ENCODE data around the gene SETX.
"Not testable (repeated sequence)": the region's sequence is repeated elsewhere in the genome, so short reads cannot be mapped to it uniquely, and the experiment has no call there.

The SETX gene

DNA sequence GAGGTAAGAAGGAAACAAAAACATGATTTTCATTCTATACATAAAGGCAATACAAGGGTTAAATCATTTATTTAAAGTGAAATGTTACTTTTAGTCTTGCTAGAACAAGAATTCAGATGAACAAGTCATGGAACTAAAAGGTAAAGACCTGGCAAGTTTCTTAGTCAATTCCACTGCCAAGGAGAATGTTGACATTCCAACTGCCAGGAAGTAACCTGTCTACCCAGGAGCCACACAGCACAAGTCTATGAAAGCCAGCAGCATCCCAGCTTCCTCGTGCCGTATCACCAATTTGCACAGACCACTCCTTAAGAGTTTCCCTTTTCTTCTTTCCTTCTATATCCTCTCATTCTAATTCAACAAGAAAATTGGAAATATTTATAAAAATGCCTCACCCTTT, 79.9 kb downstream of the SETX start:
- DNase-seq = no peak

GRCh38 chr9:132269704-132270516, 84.9 kb downstream of the SETX start:
- not testable (repeated sequence) for DNase-seq

GRCh38 chr9:132268725-132269352, 85.9 kb downstream of the SETX start:
- no peak for DNase-seq

DNA sequence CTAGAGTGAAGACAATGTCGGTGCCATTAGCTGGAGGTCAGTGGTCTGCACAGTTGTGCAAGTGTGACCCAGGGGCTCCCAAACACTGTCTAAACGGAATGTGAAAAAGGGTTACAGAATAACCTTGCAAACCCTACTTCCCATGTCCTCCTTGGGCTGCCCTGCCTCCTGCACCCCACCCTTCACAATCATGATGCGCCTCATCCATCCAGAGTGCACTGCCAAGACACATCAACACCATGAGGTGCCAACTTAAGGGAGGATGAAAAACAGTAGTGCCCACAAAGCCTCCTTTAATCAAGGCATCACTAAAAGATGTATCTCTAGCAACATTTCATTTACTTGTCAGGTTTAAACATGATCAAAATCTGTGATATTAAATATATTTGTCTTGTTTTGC, 87.1 kb downstream of the SETX start:
- DNase-seq = no peak

DNA sequence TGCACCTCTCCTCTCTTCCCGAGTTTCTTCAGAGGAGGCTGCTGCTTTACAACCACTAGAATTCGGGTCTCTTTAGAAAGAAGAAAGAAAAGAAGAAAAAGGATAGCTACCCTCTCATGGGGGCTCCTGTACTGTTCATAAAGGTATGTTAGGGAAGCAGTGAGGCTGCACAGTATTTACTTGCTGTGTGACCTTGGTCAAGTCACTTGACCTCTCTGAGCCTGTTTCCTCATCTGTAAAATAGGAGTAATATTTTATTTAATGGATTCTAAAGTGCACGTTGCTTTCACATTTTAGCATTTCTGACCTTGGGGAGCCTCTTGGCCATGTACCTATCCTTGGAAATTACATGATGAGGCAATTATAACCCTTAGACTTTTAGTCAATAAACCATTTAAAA, 88.8 kb downstream of the SETX start:
- no peak for DNase-seq

DNA sequence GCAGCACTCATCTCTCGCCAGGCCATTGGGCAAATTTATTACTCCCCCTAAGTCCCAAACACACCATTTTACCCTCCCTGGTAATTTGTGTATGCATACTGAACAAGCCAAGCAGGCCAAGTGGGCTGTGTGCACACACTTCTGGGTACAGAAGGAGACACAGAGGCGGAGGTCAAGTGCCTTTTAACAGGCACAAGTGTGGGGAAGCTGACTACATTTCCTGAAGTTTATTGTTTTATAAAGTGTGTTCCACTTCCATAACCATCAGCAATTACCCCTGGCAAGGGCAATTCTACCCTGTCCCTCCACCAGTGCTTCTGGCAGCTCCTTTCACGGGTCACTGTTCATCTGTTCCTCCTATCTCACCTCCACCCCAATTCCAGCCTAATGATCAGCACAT, 93.9 kb downstream of the SETX start:
- DNase-seq = no peak

DNA sequence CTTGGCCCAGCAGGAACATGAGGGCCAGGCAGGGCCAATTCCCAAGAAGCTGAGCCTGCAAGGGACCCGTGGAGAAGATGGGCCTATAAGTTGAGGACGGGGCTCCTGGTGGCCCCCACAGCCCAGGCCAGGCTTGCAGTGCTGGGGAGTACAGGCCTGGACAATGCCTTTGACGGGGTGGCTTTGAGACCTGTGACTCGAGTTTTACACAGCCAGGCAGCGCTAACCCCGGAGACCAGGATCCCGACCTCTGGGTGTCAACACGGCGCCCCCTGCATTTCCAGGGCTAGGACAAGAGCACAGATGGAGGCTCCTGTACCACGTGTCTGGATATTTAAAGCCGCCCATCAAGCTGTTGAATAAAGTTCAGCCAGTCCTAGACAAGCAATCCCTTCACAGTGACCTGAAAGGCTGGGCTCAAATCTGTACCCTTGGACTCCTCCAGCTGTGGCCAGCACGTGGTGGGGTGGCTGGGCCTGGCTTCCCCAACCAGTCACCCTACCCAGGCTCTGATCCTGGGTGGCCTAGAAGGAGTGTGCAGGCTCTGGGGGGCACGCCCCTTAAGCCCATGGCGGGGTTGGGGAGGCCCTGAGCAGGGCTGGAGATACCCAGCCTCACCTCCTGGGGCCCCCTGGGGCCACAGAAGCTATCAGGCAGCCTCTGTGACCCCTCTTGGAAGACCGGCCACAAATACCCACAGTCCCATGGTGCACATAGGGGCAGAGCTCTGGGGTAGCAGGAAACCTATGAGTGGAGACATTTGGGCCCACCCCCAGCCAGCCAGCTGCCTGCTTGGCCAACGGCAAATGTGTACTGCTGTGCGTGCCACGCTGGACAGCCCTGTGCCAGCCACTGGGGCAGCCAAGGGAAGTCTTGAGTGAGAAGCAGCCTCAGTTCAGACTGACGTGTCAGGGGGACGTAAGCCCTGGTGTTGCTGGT, 104.2 kb downstream of the SETX start:
- no peak for DNase-seq

DNA sequence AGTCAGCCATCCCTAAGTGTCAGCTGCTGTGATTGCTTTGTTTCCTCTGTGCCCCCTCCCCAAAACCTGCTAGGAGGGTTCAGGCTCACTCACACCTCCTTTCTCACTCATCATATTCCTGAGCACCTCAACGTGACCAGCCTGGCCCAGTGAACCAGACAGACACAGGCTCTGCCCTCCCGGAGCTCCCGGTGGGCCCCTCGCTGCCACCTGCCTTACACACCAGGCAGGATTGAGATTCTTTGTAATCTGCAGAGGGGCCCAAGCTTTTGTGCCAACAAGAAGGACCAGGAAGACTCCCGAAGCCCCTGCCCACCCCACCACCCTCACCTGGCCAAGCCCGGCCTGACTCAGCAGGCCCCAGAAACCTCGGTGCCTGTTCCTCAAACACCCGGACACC, 105.1 kb downstream of the SETX start:
- no peak for DNase-seq

DNA sequence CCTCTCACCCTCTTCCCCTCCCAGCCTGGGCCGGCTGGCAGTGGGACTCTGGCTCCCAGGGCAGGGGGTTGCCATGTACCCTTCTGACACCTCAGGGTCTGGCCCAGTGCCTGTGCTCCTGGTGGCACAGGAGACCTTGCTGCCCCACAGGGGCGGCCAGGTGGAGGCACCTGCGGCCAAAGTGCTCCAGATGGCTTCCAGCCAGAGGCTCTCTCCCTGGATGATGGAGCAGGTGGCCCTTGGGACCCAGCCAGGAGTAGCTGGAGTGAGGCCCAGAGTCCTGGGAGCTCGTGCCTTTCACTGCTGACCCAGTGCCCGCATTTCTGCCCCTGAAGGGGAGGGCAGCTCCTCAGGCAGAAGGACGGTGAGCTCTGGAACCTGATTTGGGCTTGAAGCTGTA, 105.7 kb downstream of the SETX start:
- DNase-seq = no peak

- DNase-seq = no peak
These were observed 106.8 kb downstream of the SETX start for GRCh38 chr9:132247942-132248341.

GRCh38 chr9:132245465-132245864, 109.3 kb downstream of the SETX start:
- no peak for DNase-seq

DNA sequence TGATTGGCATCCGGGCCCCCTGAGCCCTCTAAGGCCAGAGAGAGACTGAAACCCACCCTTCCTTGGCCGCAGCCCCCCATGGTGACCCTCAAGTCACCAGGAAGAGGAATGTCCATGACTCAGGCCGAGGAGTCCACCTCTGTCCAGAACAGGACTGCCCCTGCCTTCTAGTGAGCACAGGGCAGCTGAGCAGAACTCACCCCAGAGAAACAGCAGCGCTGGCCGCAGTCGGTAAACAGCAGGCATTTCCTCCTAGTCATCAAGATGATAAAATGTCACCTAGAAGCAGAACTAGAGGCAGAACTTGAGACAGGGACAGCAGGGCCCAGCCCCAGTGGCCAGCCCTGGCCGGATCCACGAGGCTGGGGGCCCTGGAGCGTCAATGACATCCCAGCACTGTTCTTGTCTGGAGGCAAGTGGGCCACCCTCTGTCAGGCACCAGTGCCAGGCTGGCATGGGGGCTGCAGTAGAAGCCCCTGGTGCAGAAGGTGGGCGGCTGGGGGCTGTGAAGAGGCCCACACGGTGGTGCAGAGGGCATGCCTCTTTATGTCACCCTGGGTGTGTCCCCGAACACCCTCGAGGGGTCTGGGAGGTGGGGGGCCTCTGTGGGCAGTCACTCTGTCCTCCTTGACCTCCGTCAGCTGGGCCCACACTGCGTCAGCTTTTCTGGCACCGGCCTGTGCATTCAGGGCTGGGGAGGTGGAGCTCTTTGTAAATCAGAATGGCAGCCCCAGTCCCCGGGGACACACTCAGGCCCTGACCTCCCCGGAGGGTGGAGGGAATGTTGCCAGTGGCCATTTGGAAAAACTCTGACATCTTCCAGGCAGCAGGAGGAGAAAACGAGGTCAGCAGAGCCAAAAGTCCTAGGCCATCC, 110.0 kb downstream of the SETX start:
- DNase-seq = no peak

DNA sequence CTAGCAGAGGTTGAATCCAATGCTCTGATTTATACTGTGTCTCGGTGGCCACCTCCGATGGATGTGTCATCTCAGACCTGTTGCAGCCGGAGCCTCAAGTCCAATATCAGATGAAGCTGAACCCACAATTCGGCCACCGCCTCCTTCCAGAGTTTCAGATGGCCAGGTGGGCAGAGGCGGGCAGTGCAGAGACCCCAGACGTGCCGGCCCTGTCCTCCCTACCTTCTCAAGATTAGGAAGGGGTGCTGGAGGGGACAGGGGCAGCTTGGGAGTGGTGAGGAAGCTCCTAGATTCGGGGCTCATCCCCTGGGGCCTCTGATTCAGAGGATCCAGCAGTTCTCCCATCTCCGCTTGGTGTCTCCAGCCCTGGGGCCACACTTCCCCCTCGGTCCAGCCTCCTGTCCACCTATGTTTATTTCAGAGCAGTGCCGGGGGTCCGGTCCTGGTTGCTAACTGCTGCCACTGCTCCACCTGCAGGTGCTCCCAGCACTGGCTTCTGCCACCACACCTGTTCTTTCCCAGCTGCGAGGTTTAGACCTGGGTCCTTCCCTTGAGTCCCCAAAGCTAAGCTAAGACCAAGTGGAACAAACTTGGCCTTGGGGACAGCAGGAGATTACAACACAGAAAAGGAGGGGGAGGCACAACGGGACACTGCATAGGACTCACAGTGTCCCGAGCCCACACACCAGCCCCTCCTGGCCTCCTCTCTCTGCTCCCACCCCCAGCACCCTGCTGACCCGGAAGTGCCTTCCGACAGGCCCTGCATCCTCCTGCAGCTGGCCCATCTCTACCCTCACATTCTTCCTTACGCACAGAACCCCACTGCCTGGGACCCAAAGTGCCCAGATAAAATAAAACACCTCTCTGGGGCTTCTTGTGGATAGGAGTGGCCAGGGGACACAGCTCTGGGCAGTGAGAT, 111.4 kb downstream of the SETX start:
- no peak for DNase-seq

DNA sequence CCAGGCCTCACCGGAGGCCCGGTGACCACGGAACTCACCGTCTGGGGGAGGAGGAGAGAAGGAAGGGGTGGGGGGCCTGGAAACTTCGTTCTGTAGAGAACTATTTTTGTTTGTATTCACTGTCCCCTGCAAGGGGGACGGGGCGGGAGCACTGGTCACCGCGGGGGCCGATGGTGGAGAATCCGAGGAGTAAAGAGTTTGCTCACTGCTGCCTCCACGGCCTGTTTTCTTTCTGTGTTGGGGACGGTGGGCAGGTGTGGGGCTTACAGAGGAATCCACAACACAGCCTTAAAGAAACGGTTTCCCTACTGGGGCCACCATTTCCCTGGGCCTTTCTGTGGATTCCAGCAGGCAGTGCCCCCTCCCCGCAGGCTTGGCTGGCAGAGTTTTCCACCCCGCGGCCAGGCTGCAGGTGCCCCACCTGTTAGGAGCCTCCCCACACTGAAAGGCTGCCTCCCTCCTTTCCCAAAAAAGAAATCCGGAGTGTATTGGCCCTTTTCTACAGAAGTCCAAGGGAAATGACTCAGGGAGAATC, 112.1 kb downstream of the SETX start:
- DNase-seq = no peak

- DNase-seq = no peak
These were observed 112.8 kb downstream of the SETX start for GRCh38 chr9:132241840-132242620.

GRCh38 chr9:132241483-132241839, 113.3 kb downstream of the SETX start:
- DNase-seq = no peak

GRCh38 chr9:132240841-132241482, 113.8 kb downstream of the SETX start:
- DNase-seq = peak; percentile 96

GRCh38 chr9:132239999-132240840, 114.6 kb downstream of the SETX start:
- DNase-seq = peak; percentile 36

GRCh38 chr9:132239518-132239917, 115.3 kb downstream of the SETX start:
- no peak for DNase-seq

Measured in left hindlimb (tissue), 1 donor.